HepG2 (cell line): ENCODE results near the gene PDXDC1. TPM values are rescaled to one million over a fixed set of nuclear protein-coding genes. Genes with fewer than 3 reads are reported as not detected.
A peak's percentile ranks its signal among the peaks of the same experiment; 100 is the strongest.

ENCODE experiments used
- ATAD3A ChIP-seq: sonication (generic); formaldehyde crosslinking; IDR thresholded peaks from 2 replicates; pipeline ENCODE4 v1.4.0; 2020; ENCODE audit warnings: missing genetic modification reagents
- CCAR2 ChIP-seq: fragments of 200-400 bp; formaldehyde crosslinking; optimal IDR thresholded peaks from 2 replicates; pipeline ENCODE3; 2018; ENCODE audit warnings: low read depth, mild to moderate bottlenecking, low read length, moderate library complexity
- FOXC1 ChIP-seq: sonication (generic); formaldehyde crosslinking; IDR thresholded peaks from 2 replicates; pipeline ENCODE4 v1.8.0; 2022; ENCODE audit warnings: mild to moderate bottlenecking, missing genetic modification reagents, borderline replicate concordance
- GFI1 ChIP-seq: sonication (generic); formaldehyde crosslinking; IDR thresholded peaks from 2 replicates; pipeline ENCODE4 v1.5.0; 2020; ENCODE audit warnings: missing genetic modification reagents, mild to moderate bottlenecking, borderline replicate concordance
- HMG20A ChIP-seq: IDR thresholded peaks from 2 replicates; pipeline ENCODE4 v1.6.1; 2016; ENCODE audit warnings: borderline replicate concordance
- MXD4 ChIP-seq: IDR thresholded peaks from 2 replicates; pipeline ENCODE4 v1.6.1; 2016; ENCODE audit warnings: mild to moderate bottlenecking, missing biosample characterization, missing genetic modification reagents
- PAX8 ChIP-seq: sonication (generic); formaldehyde crosslinking; IDR thresholded peaks from 2 replicates; pipeline ENCODE4 v1.8.0; 2022; ENCODE audit warnings: mild to moderate bottlenecking, missing genetic modification reagents, borderline replicate concordance
- SRY ChIP-seq: sonication (generic); formaldehyde crosslinking; IDR thresholded peaks from 2 replicates; pipeline ENCODE4 v1.8.0; 2022; ENCODE audit warnings: mild to moderate bottlenecking, missing genetic modification reagents
- THAP11 ChIP-seq: IDR thresholded peaks from 2 replicates; pipeline ENCODE4 v1.6.1; 2016; ENCODE audit warnings: missing biosample characterization, missing genetic modification reagents
- WIZ ChIP-seq: sonication (generic); formaldehyde crosslinking; IDR thresholded peaks from 2 replicates; pipeline ENCODE4 v1.5.1; 2020; ENCODE audit warnings: mild to moderate bottlenecking, missing genetic modification reagents
- ZFYVE20 ChIP-seq: sonication (generic); formaldehyde crosslinking; IDR thresholded peaks from 2 replicates; pipeline ENCODE4 v1.8.0; 2023; ENCODE audit warnings: low read depth, mild to moderate bottlenecking, moderate library complexity, missing genetic modification reagents, borderline replicate concordance
- ZNF350 ChIP-seq: sonication (generic); formaldehyde crosslinking; IDR thresholded peaks from 2 replicates; pipeline ENCODE4 v1.4.0; 2020; ENCODE audit warnings: mild to moderate bottlenecking, low read depth, missing genetic modification reagents, borderline replicate concordance
- polyA plus RNA-seq, 8 experiments: library from polyadenylated mRNA; depleted of rRNA in 3 of 8; stranded (reverse) in 7 of 8; unstranded in 1 of 8; fragments of >200 nt; fragmentation: Illumina TruSeq in 4 of 8; extraction: Trizol in 4 of 8; gene quantifications; 2 replicates each; pipeline versions ENCODE4 v1.2.1 to v1.2.3, GENCODE V29; 2011 to 2016; ENCODE audit warnings: low read depth in 4 of 8, missing spikeins in 1 of 8, mixed read lengths in 1 of 8; ENCODE audit not compliant: insufficient read depth in 1 of 8
- total RNA-seq, 5 experiments: library from RNA; depleted of rRNA; stranded (reverse); fragments of >200 nt; fragmentation: Illumina TruSeq; extraction: Trizol; gene quantifications; 2 replicates each; pipeline ENCODE4 v1.2.3, GENCODE V29; 2016; ENCODE audit warnings: low read depth in 1 of 5
- TF ChIP-seq, protein P1 (sequence below): sonication (generic); formaldehyde crosslinking; IDR thresholded peaks from 2 replicates; pipeline ENCODE4 v1.5.1; 2020; ENCODE audit warnings: mild to moderate bottlenecking, missing genetic modification reagents
- TF ChIP-seq, protein P2 (sequence below): sonication (generic); formaldehyde crosslinking; IDR thresholded peaks from 2 replicates; pipeline ENCODE4 v1.4.0; 2020; ENCODE audit warnings: low read depth, missing genetic modification reagents
- TF ChIP-seq, protein P3 (sequence below): sonication (generic); formaldehyde crosslinking; IDR thresholded peaks from 2 replicates; pipeline ENCODE4 v1.4.0; 2020; ENCODE audit warnings: missing genetic modification reagents

The PDXDC1 gene
- total and polyA plus RNA-seq, 2 of the 13 experiments (the other 11 are each of a cell fraction or from before 2014, with no cell fraction given): 133 to 169 TPM

DNA sequence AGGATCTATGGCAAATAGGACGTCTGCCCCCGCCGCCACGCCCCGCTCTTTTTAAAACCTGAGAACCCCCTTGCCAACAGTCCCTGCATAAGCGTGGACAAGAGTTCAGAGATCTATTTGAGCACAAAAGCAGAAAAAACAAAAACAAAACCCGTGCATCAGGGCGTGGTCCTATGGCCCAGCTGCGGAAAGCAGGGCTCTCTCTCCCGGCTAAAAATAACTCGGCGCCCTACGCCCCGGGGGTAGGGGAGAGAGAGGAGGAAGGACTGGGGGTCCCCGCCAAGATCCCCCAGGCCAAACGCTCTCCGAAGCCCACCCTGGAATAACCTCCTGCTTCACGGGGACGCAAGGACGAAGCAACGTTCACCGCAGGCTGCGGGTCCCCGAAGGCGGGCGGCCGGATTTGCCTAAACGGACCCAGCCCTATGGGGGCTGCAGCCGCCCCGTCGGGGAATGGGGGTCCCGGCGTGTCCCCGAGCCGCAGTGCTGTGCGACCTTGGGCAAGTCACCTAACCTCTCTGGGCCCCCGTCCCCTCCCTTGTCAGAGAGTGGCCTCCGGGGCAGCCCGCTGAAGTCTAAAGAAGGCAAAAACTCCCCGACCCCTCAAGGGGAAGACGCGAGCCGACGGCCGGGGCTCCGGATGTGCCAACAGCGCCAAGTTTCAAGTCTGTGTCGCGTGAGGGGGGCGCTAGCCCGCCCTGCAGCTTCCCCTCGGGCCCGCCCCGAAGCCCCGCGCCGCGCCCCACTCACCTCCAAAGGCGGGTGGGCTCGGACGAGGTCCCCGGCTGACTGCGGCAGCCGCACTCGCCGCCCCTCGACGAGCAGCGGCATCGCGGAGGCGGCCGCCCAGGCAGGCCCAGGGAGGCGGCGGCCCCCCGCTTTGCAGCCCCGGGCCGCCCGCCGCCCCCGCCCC lies 80.6 kb downstream of the PDXDC1 start (continued):
- TF ChIP-seq, protein P1, sequence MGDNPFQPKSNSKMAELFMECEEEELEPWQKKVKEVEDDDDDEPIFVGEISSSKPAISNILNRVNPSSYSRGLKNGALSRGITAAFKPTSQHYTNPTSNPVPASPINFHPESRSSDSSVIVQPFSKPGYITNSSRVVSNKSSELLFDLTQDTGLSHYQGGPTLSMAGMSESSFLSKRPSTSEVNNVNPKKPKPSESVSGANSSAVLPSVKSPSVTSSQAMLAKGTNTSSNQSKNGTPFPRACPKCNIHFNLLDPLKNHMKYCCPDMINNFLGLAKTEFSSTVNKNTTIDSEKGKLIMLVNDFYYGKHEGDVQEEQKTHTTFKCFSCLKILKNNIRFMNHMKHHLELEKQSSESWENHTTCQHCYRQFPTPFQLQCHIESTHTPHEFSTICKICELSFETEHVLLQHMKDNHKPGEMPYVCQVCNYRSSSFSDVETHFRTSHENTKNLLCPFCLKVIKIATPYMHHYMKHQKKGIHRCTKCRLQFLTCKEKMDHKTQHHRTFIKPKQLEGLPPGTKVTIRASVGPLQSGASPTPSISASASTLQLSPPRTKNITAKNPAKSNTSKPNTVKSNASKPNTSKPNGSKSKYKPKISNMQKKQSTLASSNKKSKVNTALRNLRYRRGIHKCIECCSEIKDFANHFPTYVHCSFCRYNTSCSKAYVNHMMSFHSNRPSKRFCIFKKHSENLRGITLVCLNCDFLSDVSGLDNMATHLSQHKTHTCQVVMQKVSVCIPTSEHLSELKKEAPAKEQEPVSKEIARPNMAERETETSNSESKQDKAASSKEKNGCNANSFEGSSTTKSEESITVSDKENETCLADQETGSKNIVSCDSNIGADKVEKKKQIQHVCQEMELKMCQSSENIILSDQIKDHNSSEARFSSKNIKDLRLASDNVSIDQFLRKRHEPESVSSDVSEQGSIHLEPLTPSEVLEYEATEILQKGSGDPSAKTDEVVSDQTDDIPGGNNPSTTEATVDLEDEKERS (CRISPR knock-in tag): peak; percentile 66; the same call in 1 of the 2 replicates
- TF ChIP-seq SRY (CRISPR knock-in tag) (peak; percentile 34; the same call in 1 of the 2 replicates), THAP11 (CRISPR knock-in tag) (no peak), HMG20A (CRISPR knock-in tag) (no peak), MXD4 (CRISPR knock-in tag) (no peak; the same call in 1 of the 2 replicates), GFI1 (CRISPR knock-in tag) (peak; percentile 56; the same call in 1 of the 2 replicates), ATAD3A (CRISPR knock-in tag) (no peak), FOXC1 (peak; percentile 60), ZNF350 (peak; percentile 44; the same call in 1 of the 2 replicates), ZFYVE20 (CRISPR knock-in tag) (no peak), WIZ (CRISPR knock-in tag) (no peak), CCAR2 (no peak), PAX8 (no peak)
- TF ChIP-seq, protein P2, sequence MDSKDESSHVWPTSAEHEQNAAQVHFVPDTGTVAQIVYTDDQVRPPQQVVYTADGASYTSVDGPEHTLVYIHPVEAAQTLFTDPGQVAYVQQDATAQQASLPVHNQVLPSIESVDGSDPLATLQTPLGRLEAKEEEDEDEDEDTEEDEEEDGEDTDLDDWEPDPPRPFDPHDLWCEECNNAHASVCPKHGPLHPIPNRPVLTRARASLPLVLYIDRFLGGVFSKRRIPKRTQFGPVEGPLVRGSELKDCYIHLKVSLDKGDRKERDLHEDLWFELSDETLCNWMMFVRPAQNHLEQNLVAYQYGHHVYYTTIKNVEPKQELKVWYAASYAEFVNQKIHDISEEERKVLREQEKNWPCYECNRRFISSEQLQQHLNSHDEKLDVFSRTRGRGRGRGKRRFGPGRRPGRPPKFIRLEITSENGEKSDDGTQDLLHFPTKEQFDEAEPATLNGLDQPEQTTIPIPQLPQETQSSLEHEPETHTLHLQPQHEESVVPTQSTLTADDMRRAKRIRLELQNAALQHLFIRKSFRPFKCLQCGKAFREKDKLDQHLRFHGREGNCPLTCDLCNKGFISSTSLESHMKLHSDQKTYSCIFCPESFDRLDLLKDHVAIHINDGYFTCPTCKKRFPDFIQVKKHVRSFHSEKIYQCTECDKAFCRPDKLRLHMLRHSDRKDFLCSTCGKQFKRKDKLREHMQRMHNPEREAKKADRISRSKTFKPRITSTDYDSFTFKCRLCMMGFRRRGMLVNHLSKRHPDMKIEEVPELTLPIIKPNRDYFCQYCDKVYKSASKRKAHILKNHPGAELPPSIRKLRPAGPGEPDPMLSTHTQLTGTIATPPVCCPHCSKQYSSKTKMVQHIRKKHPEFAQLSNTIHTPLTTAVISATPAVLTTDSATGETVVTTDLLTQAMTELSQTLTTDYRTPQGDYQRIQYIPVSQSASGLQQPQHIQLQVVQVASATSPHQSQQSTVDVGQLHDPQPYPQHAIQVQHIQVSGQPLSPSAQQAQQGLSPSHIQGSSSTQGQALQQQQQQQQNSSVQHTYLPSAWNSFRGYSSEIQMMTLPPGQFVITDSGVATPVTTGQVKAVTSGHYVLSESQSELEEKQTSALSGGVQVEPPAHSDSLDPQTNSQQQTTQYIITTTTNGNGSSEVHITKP (CRISPR knock-in tag): no peak; the same call in 1 of the 2 replicates
- TF ChIP-seq, protein P3, sequence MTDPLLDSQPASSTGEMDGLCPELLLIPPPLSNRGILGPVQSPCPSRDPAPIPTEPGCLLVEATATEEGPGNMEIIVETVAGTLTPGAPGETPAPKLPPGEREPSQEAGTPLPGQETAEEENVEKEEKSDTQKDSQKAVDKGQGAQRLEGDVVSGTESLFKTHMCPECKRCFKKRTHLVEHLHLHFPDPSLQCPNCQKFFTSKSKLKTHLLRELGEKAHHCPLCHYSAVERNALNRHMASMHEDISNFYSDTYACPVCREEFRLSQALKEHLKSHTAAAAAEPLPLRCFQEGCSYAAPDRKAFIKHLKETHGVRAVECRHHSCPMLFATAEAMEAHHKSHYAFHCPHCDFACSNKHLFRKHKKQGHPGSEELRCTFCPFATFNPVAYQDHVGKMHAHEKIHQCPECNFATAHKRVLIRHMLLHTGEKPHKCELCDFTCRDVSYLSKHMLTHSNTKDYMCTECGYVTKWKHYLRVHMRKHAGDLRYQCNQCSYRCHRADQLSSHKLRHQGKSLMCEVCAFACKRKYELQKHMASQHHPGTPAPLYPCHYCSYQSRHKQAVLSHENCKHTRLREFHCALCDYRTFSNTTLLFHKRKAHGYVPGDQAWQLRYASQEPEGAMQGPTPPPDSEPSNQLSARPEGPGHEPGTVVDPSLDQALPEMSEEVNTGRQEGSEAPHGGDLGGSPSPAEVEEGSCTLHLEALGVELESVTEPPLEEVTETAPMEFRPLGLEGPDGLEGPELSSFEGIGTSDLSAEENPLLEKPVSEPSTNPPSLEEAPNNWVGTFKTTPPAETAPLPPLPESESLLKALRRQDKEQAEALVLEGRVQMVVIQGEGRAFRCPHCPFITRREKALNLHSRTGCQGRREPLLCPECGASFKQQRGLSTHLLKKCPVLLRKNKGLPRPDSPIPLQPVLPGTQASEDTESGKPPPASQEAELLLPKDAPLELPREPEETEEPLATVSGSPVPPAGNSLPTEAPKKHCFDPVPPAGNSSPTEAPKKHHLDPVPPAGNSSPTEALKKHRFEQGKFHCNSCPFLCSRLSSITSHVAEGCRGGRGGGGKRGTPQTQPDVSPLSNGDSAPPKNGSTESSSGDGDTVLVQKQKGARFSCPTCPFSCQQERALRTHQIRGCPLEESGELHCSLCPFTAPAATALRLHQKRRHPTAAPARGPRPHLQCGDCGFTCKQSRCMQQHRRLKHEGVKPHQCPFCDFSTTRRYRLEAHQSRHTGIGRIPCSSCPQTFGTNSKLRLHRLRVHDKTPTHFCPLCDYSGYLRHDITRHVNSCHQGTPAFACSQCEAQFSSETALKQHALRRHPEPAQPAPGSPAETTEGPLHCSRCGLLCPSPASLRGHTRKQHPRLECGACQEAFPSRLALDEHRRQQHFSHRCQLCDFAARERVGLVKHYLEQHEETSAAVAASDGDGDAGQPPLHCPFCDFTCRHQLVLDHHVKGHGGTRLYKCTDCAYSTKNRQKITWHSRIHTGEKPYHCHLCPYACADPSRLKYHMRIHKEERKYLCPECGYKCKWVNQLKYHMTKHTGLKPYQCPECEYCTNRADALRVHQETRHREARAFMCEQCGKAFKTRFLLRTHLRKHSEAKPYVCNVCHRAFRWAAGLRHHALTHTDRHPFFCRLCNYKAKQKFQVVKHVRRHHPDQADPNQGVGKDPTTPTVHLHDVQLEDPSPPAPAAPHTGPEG (CRISPR knock-in tag): peak; percentile 35
